A549 (cell line): Measurements from ENCODE around the gene FGF18. TPM values are rescaled to one million over a fixed set of nuclear protein-coding genes. Genes with fewer than 3 reads are reported as not detected.

Experiments
- ATAC-seq, 2 experiments: fragments of 200-7000 bp in 1 of 2; fragments of >200 bp in 1 of 2; cut with Nextera tagmentation in 1 of 2; cut with Tn5 transposase in 1 of 2; 3 replicates each; pipeline versions ENCODE4 v1.8.0 to v1.9.1; 2018 to 2020; ENCODE audit warnings: mild to moderate bottlenecking in 1 of 2, moderate library complexity in 1 of 2
- CTCF ChIA-PET: fragments of 300-600 bp; sonication (Branson Sonifier 250); formaldehyde crosslinking; extraction: SDS; loops from one replicate; lab custom pipeline; 2021; ENCODE audit warnings: antibody characterized with exemption, inconsistent platforms; lab: Yijun Ruan, JAX
- POLR2A ChIA-PET: fragments of 350-600 bp; formaldehyde crosslinking; extraction: SDS; loops from one replicate; lab custom pipeline; 2021; ENCODE audit warnings: antibody characterized with exemption, inconsistent platforms; lab: Yijun Ruan, JAX
- DNase-seq, 2 experiments: peaks; one replicate each; pipeline versions ENCODE4 v3.0.0 to v3.0.0-alpha.2; 2011 to 2016; ENCODE audit warnings: low read depth in 1 of 2, low spot score in 1 of 2
- FAIRE-seq: peaks from 2 replicates; lab custom pipeline; 2011; peaks lifted over from hg19 to GRCh38; lab: Jason Lieb, UNC
- H3K27ac ChIP-seq, 2 experiments: fragments of >200 bp; sonication (Bioruptor Twin); formaldehyde crosslinking; 3 replicates each; pipeline ENCODE4 v1.5.1; 2016 to 2017
- H3K4me1 ChIP-seq: fragments of >200 bp; sonication (Bioruptor Twin); formaldehyde crosslinking; 3 replicates; pipeline ENCODE4 v1.6.1; 2016
- H3K4me2 ChIP-seq: fragments of >200 bp; sonication (Bioruptor Twin); formaldehyde crosslinking; 3 replicates; pipeline ENCODE4 v1.6.1; 2016
- H3K4me3 ChIP-seq: fragments of >200 bp; sonication (Bioruptor Twin); formaldehyde crosslinking; 3 replicates; pipeline ENCODE4 v1.5.1; 2016
- H3K9me3 ChIP-seq: fragments of >200 bp; sonication (Bioruptor Twin); formaldehyde crosslinking; 3 replicates; pipeline ENCODE4 v1.6.1; 2016
- ATOH8 ChIP-seq: fragments of 250-450 bp; sonication (Bioruptor Pico); IDR thresholded peaks from 2 replicates; pipeline ENCODE4 v1.5.0; 2020; ENCODE audit warnings: low read depth, mild to moderate bottlenecking, moderate library complexity
- BHLHE40 ChIP-seq: IDR thresholded peaks from 2 replicates; pipeline ENCODE4 v1.6.1; 2012; ENCODE audit warnings: low read depth, low read length, inconsistent platforms
- CBX8 ChIP-seq: fragments of 200-600 bp; sonication (generic); IDR thresholded peaks from 2 replicates; pipeline ENCODE4 v1.6.1; 2016
- CEBPB ChIP-seq, 2 experiments: fragments of >200 bp in 1 of 2; sonication (Bioruptor Twin) in 1 of 2; formaldehyde crosslinking in 1 of 2; IDR thresholded peaks; 2 replicates each; pipeline ENCODE4 v1.6.1; 2012 to 2016
- CHD2 ChIP-seq: fragments of 150-350 bp; IDR thresholded peaks from 2 replicates; pipeline ENCODE4 v1.6.1; 2014; ENCODE audit warnings: low read length; ENCODE audit not compliant: partially characterized antibody
- EP300 ChIP-seq, 2 experiments: fragments of >200 bp; sonication (Bioruptor Twin); formaldehyde crosslinking; IDR thresholded peaks; 2 replicates in 1 of 2; 3 replicates in 1 of 2; pipeline ENCODE4 v1.6.1; 2016 to 2017
- ESRRA ChIP-seq: fragments of 150-350 bp; IDR thresholded peaks from 2 replicates; pipeline ENCODE4 v1.6.1; 2014; ENCODE audit warnings: mild to moderate bottlenecking, low read length, borderline replicate concordance
- FOSL2 ChIP-seq, 2 experiments: fragments of 450-650 bp in 1 of 2; fragments of >200 bp in 1 of 2; sonication (Bioruptor Twin) in 1 of 2; formaldehyde crosslinking; IDR thresholded peaks; 2 replicates each; pipeline versions ENCODE4 v1.5.0 to v1.6.1; 2016 to 2020; ENCODE audit warnings: mild to moderate bottlenecking in 1 of 2, moderate library complexity in 1 of 2
- FOXS1 ChIP-seq: fragments of 250-450 bp; sonication (Bioruptor Pico); IDR thresholded peaks from 2 replicates; pipeline ENCODE4 v1.5.0; 2020; ENCODE audit warnings: mild to moderate bottlenecking, moderate library complexity
- GATA3 ChIP-seq: IDR thresholded peaks from 2 replicates; pipeline ENCODE4 v1.6.1; 2012; ENCODE audit warnings: borderline replicate concordance
- HDAC2 ChIP-seq: fragments of 200-600 bp; sonication (generic); IDR thresholded peaks from 2 replicates; pipeline ENCODE4 v1.6.1; 2016
- HEYL ChIP-seq: fragments of 250-450 bp; sonication (Bioruptor Pico); IDR thresholded peaks from 2 replicates; pipeline ENCODE4 v1.8.0; 2021; ENCODE audit warnings: mild to moderate bottlenecking, moderate library complexity
- HOXA7 ChIP-seq: fragments of 250-450 bp; sonication (Bioruptor Pico); IDR thresholded peaks from 2 replicates; pipeline ENCODE4 v1.5.0; 2020; ENCODE audit warnings: mild to moderate bottlenecking, moderate library complexity
- KDM1A ChIP-seq: fragments of 200-600 bp; sonication (generic); IDR thresholded peaks from 2 replicates; pipeline ENCODE4 v1.6.1; 2016; ENCODE audit warnings: low read depth, mild to moderate bottlenecking
- MAFK ChIP-seq: fragments of 450-650 bp; IDR thresholded peaks from 2 replicates; pipeline ENCODE4 v1.6.1; 2014; ENCODE audit not compliant: partially characterized antibody
- MAX ChIP-seq: IDR thresholded peaks from 2 replicates; pipeline ENCODE4 v1.6.1; 2012
- MYC ChIP-seq: IDR thresholded peaks from 2 replicates; pipeline ENCODE4 v1.6.1; 2012; ENCODE audit warnings: mild to moderate bottlenecking, inconsistent platforms, low read length, improper control_type of control experiment, borderline replicate concordance
- NFE2L2 ChIP-seq: fragments of 150-350 bp; conservative IDR thresholded peaks from 2 replicates; pipeline ENCODE4 v1.6.1; 2014; ENCODE audit warnings: low read length
- NPAS2 ChIP-seq: fragments of 250-450 bp; sonication (Bioruptor Pico); IDR thresholded peaks from 2 replicates; pipeline ENCODE4 v1.8.0; 2022; ENCODE audit warnings: mild to moderate bottlenecking, moderate library complexity, borderline replicate concordance
- PBX3 ChIP-seq: IDR thresholded peaks from 2 replicates; pipeline ENCODE4 v1.6.1; 2012
- POLR2A ChIP-seq: IDR thresholded peaks from 2 replicates; pipeline ENCODE4 v1.6.1; 2012; ENCODE audit warnings: mild to moderate bottlenecking, low read length
- RAD21 ChIP-seq, 2 experiments: fragments of >200 bp in 1 of 2; sonication (Bioruptor Twin) in 1 of 2; formaldehyde crosslinking in 1 of 2; IDR thresholded peaks in 1 of 2; conservative IDR thresholded peaks in 1 of 2; 2 replicates in 1 of 2; 3 replicates in 1 of 2; pipeline ENCODE4 v1.6.1; 2012 to 2018; ENCODE audit warnings: inconsistent platforms in 1 of 2
- RCOR1 ChIP-seq: fragments of 150-350 bp; IDR thresholded peaks from 2 replicates; pipeline ENCODE4 v1.6.1; 2014; ENCODE audit warnings: antibody characterized with exemption, low read length, low read depth
- REST ChIP-seq: fragments of 200-600 bp; sonication (generic); IDR thresholded peaks from 2 replicates; pipeline ENCODE4 v1.6.1; 2016; ENCODE audit warnings: antibody characterized with exemption, mild to moderate bottlenecking, moderate library complexity
- RNF2 ChIP-seq: fragments of 200-600 bp; sonication (generic); IDR thresholded peaks from 2 replicates; pipeline ENCODE4 v1.6.1; 2016; ENCODE audit warnings: low read depth, mild to moderate bottlenecking, antibody characterized with exemption, moderate library complexity, borderline replicate concordance
- SREBF2 ChIP-seq: fragments of 450-650 bp; IDR thresholded peaks from 2 replicates; pipeline ENCODE4 v1.6.1; 2014; ENCODE audit warnings: mild to moderate bottlenecking, moderate library complexity
- TP53 ChIP-seq: fragments of 250-450 bp; sonication (Bioruptor Pico); IDR thresholded peaks from 2 replicates; pipeline ENCODE4 v1.5.0; 2021; ENCODE audit warnings: mild to moderate bottlenecking, moderate library complexity
- ZSCAN20 ChIP-seq: fragments of 250-450 bp; sonication (Bioruptor Pico); IDR thresholded peaks from 2 replicates; pipeline ENCODE4 v1.8.0; 2022; ENCODE audit warnings: mild to moderate bottlenecking, moderate library complexity
- WGBS: methylation state at CpG from one replicate; pipeline ENCODE4 v1.1.6; 2017; ENCODE audit errors: missing lambda C conversion rate; 5-methylcytosine and 5-hydroxymethylcytosine counted together
- polyA plus RNA-seq, 4 experiments: library from polyadenylated mRNA; depleted of rRNA in 3 of 4; stranded (reverse); fragments of >200 nt; fragmentation: RNase III in 1 of 4; extraction: RNeasy Plus Mini Kit Qiagen cat#74134 plus additional on column Dnase treatment in 1 of 4; gene quantifications; 2 replicates in 3 of 4; 3 replicates in 1 of 4; pipeline ENCODE4 v1.2.3, GENCODE V29; 2011 to 2017
- TF ChIP-seq, protein P1 (sequence below): fragments of >200 bp; sonication (Bioruptor Twin); formaldehyde crosslinking; IDR thresholded peaks from 3 replicates; pipeline ENCODE4 v1.5.1; 2016
- TF ChIP-seq, protein P2 (sequence below): IDR thresholded peaks from 2 replicates; pipeline ENCODE4 v1.6.1; 2012; ENCODE audit warnings: low read depth, borderline replicate concordance
- TF ChIP-seq, protein P3 (sequence below): fragments of >200 bp; sonication (Bioruptor Twin); formaldehyde crosslinking; IDR thresholded peaks from 2 replicates; pipeline ENCODE4 v1.6.1; 2016

Gene FGF18
- polyA plus RNA-seq, 2 of the 4 experiments (the other 2 are of a cell fraction), result 0.09 to 0.16 TPM

DNA sequence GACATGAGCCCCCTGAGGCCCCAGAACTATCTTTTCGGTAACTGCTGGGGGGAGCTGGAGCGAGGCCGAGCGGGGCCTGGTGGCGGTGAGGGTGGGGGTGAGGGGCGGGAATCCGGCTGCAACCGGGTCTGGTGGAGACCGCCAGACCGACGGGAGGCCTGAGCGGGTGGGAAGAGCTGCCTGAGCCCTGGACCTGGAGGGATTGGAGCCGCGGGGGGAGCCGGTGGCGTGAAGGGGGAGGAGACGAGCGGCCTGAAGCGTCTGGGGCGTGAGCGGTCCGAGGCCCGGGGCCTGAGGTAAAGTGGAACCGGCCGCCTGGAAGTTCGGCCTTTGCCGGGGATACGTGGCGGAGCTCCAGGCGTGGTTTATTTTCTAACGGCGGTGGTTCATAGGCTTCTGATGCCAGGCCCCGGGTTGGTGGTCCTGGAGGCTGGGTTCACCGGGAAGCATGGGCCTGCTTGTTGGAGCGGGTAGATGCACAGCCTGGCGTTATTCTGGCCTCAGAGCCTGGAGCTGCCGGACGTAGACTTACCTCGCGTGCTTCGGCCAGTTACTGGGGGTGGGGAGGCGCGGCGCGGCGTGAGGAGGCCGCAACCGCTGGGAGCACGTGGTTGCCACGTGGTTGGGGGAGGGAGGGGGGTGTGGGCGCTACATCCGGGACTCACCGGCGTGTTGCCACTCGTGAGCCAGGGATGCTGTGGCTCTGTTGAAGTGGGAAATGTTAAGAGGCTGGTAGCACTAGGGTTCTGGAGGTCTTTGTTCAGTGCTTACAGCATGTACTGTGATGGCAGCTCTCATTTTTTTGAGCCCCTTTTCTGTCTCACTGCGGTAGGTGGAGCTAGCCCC, 31.3 kb upstream of the FGF18 start:
- ChIA-PET CTCF (interaction anchor here (0.6 to 1.7 kb wide), 3 partner anchors 11 to 323 kb away, joined by 3 to 5 read pairs (median 3); no protein-coding TSS in a partner anchor), POLR2A (interaction anchor here (0.6 to 2.3 kb wide), 12 partner anchors 8 to 659 kb away, joined by 3 to 13 read pairs (median 5); no protein-coding TSS in a partner anchor)
- TF ChIP-seq MYC (peak; percentile 100), FOXS1 (CRISPR knock-in tag) (no peak), HOXA7 (CRISPR knock-in tag) (peak; percentile 79), GATA3 (peak; percentile 46; the same call in 1 of the 2 replicates), ATOH8 (CRISPR knock-in tag) (no peak; the same call in 1 of the 2 replicates), TP53 (peak; percentile 72; the same call in 1 of the 2 replicates), PBX3 (peak; percentile 17; the same call in 1 of the 2 replicates), HDAC2 (0 out of 2 replicates have a peak, but pooled peaks have one; percentile 50), RCOR1 (no peak), NFE2L2 (no peak), BHLHE40 (peak; percentile 60; the same call in 1 of the 2 replicates), HEYL (CRISPR knock-in tag) (no peak), POLR2A (no peak; the same call in 1 of the 2 replicates), CHD2 (peak; percentile 29), CEBPB (IDR thresholded peaks at IDR 0.05) (no peak), RNF2 (no peak), SREBF2 (no peak), ZSCAN20 (CRISPR knock-in tag) (no peak), CBX8 (no peak), NPAS2 (CRISPR knock-in tag) (0 out of 2 replicates have a peak, but pooled peaks have one; percentile 40), ESRRA (no peak), EP300 (IDR thresholded peaks at IDR 0.05) (no peak), FOSL2 (IDR thresholded peaks at IDR 0.05) (no peak), FOSL2 (CRISPR knock-in tag; IDR thresholded peaks at IDR 0.05) (0 out of 2 replicates have a peak, but pooled peaks have one; percentile 3), MAX (peak; percentile 100), MAFK (no peak), KDM1A (no peak), REST (no peak; the same call in 1 of the 2 replicates), RAD21 (conservative IDR thresholded peaks at IDR 0.05 in 1 of 2, IDR thresholded peaks at IDR 0.05 in 1 of 2) (no peak)
- TF ChIP-seq, protein P1, sequence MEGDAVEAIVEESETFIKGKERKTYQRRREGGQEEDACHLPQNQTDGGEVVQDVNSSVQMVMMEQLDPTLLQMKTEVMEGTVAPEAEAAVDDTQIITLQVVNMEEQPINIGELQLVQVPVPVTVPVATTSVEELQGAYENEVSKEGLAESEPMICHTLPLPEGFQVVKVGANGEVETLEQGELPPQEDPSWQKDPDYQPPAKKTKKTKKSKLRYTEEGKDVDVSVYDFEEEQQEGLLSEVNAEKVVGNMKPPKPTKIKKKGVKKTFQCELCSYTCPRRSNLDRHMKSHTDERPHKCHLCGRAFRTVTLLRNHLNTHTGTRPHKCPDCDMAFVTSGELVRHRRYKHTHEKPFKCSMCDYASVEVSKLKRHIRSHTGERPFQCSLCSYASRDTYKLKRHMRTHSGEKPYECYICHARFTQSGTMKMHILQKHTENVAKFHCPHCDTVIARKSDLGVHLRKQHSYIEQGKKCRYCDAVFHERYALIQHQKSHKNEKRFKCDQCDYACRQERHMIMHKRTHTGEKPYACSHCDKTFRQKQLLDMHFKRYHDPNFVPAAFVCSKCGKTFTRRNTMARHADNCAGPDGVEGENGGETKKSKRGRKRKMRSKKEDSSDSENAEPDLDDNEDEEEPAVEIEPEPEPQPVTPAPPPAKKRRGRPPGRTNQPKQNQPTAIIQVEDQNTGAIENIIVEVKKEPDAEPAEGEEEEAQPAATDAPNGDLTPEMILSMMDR, result no peak
- TF ChIP-seq, protein P2, sequence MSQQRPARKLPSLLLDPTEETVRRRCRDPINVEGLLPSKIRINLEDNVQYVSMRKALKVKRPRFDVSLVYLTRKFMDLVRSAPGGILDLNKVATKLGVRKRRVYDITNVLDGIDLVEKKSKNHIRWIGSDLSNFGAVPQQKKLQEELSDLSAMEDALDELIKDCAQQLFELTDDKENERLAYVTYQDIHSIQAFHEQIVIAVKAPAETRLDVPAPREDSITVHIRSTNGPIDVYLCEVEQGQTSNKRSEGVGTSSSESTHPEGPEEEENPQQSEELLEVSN, result peak; percentile 95
- TF ChIP-seq, protein P3, sequence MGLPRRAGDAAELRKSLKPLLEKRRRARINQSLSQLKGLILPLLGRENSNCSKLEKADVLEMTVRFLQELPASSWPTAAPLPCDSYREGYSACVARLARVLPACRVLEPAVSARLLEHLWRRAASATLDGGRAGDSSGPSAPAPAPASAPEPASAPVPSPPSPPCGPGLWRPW, result no peak

More for the DNA sequence above, 31.3 kb upstream of the FGF18 start:
- Histone ChIP-seq H3K4me1 (peaks cover 29% of the 10 kb centered on the region), H3K4me2 (peak overlapping the region; percentile 77), H3K9me3 (no peaks in the 10 kb centered on the region), H3K27ac (peak overlapping the region; percentile 91 to 94), H3K4me3 (peak overlapping the region; percentile 77)
- 1% methylated on average over 16 of the region's 56 CpGs for WGBS
- DNase-seq (peak; percentile 53 to 88), ATAC-seq (peak; percentile 63 to 72), FAIRE-seq (no peak)
